Activated naive CD4-positive, alpha-beta T cell treated with anti-CD3 and anti-CD28 coated beads, Interleukin-2, amount 50 U/mL, for 16 hours (primary cell): ENCODE data around the gene NLRC5.
A peak's percentile ranks its signal among the peaks of the same experiment; 100 is the strongest.
"Not testable (repeated sequence)": the region's sequence is repeated elsewhere in the genome, so short reads cannot be mapped to it uniquely, and the experiment has no call there.

Experiments used
- DNase-seq: peaks from one replicate; pipeline ENCODE4 v3.0.0-alpha.2; 2020

Gene NLRC5

DNA sequence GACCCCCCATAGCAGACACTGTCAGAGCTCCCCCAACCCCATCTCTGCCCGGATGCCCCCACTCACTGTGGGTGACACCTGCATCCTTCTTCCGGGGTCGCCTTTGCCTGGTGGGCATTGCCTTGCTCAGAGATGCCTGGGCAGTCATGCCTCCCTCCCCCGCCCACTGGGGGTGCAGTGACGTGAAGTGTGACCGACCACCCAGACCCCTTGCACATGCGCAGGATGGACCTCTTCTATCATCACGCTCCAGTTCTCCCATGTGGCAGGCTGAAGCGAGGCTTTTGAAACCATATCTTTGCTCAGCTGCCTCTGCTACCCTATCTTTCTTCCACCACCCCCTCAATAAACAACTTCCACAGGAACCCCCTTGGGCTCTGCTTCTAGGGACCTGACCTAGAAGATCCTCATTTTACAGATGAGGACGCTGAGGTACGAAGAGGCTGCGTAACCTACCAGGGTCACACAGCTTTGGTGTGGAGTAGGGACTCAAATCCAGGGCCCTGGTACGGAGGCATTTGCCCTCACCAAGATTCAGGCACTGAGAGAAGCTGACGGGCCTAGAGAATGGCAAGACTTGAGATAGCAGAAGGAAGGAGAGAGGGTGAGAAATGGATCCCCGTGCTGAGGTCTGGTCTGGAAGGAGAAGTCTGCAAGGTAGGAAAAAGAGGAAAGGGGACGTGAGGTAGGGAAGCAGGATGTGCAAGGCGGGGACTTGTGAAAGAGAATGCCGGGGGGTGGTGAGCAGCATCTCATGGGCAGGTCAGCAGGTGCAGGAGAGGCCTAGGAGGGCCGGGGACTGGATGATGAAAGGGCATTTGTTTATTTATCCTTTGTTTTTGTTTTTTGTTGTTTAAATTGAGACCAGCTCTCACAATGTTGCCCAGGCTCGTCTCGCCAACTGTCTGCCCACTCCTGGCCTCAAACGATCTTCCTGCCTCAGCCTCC is 14.4 kb downstream of the NLRC5 start:
- DNase-seq: no peak

DNA sequence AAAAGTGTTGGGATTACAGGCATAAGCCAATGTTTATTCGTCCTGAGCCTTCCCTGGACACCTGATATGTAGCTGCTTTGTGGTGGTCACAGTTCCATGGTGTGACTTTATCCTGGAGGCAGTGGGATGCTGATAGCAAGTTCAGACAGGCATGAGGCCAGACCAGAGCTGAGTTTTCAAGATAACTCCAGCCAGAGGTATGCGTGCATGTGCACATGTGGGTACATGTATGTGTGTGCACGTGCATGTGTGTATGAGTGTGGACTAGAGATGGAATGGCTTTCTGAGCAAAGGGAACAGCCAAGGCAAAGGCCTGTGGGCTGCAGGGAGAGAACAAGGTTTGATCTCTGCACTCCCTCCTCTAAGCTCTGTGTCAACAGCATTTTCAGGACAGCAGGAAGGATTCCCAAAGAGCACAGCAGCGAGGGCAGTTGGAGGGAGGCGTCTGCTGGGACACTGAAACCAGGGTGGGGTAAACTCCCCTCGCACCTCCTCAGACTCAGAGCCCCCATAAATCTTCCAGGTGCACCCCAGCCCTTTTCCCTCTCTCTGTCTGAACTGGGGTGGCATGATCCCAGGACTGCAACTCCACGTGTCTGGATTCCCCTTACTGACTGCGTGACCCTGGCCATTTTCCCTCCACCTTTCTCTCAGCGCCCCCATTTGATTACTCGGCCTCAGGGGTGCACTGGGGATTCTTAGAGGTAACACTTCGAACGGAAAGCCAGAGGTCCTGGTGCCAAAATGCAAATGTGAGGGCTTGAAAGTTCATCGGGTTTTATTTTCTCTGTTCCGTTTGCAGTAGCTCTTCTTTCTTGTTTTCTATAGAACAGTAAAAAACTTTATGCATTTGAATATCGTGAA is 15.3 kb downstream of the NLRC5 start:
- no peak for DNase-seq

DNA sequence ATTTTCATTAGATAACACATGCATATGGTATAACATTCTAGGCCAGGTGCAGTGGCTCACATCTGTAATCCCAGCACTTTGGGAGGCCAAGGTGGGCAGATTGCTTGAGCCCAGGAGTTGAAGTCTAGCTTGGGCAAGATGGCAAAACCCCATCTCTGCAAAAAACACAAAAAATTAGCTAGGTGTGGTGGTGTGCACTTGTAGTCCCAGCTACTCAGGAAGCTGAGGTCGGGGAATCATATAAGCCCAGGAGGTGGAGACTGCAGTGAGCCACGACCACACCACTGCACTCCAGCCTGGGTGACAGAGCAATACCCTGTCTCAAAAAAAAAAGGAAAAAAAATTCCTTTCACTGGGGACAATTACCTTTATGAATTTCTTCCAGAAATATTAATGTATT is 16.2 kb downstream of the NLRC5 start:
- not testable (repeated sequence) for DNase-seq

GRCh38 chr16:57007050-57007449 is 17.7 kb downstream of the NLRC5 start:
- no peak for DNase-seq

DNA sequence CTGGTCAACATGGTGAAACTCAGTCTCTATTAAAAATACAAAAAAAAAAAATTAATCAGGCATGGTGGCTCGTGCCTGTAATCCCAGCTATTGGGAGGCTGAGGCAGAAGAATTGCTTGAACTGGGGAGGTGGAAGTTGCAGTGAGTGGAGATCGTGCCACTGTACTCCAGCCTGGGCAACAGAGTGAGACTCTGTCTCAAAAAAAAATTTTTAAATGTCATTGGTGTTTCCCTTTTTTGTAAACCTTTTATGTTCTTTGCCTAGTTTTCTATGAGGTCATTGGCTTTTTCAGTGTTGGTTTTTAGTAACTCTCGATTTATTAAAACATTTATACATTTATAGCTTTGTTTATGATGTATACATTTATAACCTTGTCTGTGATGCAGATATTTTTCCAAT is 18.2 kb downstream of the NLRC5 start:
- DNase-seq: no peak

- no peak for DNase-seq
Observed at GRCh38 chr16:57008440-57008839, 19.1 kb downstream of the NLRC5 start.

- no peak for DNase-seq
Observed at GRCh38 chr16:57009643-57010170, 20.4 kb downstream of the NLRC5 start.

DNA sequence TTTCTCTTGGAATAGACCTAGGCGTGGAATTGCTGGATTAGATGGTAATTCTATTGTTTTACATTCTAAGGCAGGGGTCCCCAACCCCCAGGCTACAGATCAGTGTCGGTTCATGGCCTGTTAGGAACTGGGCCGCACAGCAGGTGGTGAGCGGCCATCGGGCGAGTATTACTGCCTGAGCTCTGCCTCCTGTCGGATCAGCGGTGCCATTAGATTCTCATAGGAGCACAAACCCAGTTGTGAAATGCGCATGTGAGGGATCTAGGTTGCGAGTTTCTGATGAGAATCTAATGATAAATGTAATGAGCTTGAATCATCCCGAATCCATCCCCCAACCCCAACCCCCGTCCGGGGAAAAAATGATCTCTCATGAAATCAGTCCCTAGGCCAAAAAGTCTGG is 23.0 kb downstream of the NLRC5 start:
- no peak for DNase-seq

- no peak for DNase-seq
Observed at GRCh38 chr16:57013229-57013628, 23.9 kb downstream of the NLRC5 start.

DNA sequence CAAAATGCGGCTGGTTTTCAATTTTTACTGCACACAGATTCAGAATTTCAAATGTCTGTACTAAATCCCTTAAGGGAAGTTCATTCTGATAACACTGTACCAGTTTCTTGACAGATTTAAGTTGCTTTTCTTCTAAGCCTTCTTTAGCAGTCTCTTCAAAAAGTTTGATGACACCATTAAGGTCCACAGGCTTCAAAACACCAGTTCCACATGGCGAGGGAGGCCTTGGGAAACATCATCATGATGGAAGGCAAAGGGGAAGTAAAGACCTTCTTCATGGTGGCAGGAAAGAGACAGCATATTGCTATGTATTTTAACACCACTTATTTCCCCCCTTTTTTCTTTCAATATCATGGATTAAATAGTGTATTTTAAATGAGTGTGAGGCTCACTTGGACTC is 24.5 kb downstream of the NLRC5 start:
- no peak for DNase-seq

- DNase-seq: peak; percentile 40
Observed at GRCh38 chr16:57016301-57016700, 26.9 kb downstream of the NLRC5 start.

DNA sequence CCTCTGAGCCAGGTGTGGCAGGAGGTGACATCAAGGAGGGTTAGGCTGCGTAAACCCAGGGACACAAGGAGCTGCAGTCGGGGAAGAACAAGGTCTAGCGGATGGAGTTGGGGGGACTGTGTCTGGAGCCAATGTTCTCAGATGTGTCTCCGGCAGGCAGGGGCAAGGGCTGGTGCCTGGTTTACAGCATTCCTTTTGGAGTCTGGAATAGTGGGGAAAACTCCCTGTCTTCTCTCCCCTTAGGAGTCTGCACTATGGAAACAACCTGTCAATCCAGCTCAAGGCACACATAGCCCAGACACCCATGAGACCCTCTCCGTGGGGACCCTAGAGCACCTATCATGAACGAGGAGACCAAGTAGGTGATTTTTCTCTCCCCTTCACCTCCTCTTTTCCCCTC is 27.5 kb downstream of the NLRC5 start:
- no peak for DNase-seq

- no peak for DNase-seq
Observed at GRCh38 chr16:57017251-57017650, 27.9 kb downstream of the NLRC5 start.

DNA sequence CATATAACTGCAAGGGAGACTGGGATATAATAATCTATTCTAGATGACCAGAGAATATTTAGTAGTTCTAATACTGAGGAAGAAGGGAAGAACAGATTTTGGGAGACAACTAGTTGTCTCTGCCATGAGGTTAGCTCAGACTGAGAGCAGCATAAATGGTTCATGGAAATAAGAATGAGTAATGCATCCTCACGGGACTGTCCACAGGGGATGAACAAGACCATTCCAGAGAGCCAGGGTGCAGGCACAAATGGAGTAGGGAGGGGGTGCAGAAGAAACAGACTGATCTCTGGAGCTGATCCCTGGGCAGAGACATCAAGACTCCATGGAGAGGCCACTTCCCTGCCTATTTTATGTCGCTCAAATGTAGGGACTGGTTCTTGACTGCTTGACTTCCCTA is 30.4 kb downstream of the NLRC5 start:
- DNase-seq: no peak

GRCh38 chr16:57020651-57021050 is 31.3 kb downstream of the NLRC5 start:
- DNase-seq: no peak

DNA sequence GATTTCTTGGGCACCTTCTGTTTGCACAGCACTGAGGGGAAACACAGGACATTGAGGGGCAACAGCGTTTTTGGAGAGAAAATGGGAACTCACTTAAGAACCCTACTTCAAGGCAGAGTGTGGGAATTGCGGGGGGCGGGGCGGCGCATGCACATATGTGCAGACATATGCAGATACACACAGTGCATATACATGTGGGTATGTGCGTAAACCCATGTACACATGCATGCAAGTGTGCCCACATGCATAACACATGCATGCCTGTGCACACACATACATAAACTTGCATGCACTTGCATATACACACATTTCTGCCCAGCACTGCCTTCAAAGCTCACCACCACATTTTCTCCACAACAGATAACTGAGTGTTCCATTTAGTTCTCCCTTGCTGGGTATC is 32.4 kb downstream of the NLRC5 start:
- no peak for DNase-seq

DNA sequence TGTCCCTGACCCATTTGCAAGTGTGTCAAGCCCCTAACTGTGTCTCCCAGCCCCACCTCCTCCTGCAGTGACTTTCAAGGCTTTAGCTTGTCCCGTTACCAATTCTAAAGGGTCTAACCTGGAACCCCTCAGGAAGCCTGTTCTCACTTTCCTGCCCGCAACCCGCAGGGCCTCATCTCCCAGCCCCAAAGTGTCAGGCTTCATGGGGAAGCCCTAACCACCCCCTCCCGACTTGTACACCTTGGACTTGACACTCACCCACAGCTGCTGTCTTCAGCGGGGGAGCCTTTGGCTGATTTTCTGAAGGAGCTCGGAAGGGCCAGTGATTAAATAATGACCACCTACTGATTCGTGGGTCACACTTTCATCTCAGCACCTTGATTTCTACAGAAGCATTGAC is 33.1 kb downstream of the NLRC5 start:
- no peak for DNase-seq

GRCh38 chr16:57023541-57024249 is 34.3 kb downstream of the NLRC5 start:
- DNase-seq: peak; percentile 60

DNA sequence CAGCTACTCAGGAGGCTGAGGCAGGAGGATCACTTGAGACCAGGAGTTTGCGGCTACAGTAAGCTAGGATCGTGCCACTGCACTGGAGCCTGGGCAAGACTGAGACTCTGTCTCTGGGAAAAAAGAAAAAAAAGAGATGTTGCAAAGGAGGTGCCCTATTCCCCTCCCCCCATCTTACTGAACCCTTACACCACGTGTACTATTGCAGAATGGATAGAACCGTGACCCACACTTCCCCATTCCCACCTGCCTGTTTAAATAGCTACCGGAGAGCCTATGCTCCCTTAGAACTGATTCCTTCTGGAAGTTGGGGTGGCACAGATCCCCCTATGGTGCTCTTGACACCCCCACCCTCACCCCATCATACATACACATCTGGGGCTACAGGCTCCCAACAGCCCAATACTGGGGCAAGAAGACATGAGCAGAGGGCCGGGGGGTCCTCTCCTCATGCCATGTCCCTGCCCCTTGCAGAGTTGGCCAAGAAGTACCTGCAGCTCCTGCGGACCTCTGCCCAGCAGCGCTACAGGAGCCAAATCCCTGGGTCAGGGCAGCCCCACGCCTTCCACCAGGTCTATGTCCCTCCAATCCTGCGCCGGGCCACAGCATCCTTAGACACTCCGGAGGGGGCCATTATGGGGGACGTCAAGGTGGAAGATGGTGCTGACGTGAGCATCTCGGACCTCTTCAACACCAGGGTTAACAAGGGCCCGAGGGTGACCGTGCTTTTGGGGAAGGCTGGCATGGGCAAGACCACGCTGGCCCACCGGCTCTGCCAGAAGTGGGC is 35.7 kb downstream of the NLRC5 start:
- DNase-seq: no peak

GRCh38 chr16:57025941-57026777 is 36.8 kb downstream of the NLRC5 start:
- DNase-seq: no peak

DNA sequence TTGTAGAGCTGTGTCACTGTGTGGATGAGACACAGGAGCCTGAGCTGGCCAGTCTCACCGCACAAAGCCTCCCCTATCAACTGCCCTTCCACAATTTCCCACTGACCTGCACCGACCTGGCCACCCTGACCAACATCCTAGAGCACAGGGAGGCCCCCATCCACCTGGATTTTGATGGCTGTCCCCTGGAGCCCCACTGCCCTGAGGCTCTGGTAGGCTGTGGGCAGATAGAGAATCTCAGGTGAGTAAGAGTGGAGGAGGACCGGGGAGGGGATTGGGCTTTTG is 37.4 kb downstream of the NLRC5 start:
- no peak for DNase-seq
